ENCODE results near the gene NRSN2. TPM values are rescaled to one million over a fixed set of nuclear protein-coding genes. Genes with fewer than 3 reads are reported as not detected.

NRSN2 gene
- total and polyA plus RNA-seq, 8 donors = 31.9 to 41.5 (median 37.1) TPM

DNA sequence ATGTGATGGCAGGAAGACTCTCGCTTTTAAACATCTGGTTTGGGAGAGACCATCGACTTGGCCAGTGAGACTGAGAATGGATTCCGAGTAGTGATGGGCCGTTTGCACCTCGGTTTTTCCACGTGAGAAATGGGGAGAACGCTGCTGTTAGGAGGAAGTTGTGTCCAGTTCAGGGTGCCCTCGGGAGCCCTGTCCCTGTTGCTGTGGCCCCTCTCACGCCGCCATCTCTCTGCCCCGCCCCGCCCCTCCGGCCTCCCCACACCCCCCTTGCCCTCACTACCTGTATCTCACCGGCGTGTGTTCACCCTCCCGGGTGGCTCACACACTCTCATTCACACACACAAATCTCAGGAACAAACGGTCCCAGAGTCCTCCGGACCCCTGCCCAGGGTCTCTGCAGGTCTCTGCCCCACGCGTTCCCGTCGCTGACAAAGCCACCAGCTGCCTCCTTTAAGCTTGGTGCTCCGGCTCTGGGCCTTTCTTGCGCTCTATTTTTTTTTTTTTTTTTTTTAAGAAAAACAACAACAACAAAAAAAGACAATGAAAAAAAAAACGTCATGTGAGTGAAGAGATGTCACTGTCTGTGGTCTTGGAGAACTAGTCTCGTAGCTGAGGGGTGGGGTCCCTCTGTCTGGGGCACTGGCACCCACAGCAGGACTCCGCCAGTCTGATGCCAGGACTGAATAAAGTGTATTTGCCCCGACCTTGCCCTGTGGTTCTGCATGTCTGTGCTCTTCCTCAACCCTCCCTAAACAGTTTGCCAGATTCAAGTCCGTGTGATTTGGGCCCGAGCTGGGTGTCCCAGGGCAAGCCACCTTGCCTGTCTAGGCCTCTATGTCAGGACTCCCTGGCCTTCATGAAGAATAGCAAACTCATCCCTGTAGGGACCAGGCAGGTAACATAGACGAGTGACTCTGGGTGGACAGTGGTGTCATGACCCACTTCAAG lies 18.6 kb upstream of the NRSN2 start:
- intact Hi-C loops (cut with DNase I) = loop anchor here in 1 of 2 donors (2.0 to 10.0 kb wide), 2 partner anchors 14 to 124 kb away; no protein-coding TSS in a partner anchor
- peaks cover 18 to 48% of the 10 kb centered on the region in 2 donors for H3K4me1 ChIP-seq
- H3K4me3 ChIP-seq = peak overlapping the region; percentile 67

DNA sequence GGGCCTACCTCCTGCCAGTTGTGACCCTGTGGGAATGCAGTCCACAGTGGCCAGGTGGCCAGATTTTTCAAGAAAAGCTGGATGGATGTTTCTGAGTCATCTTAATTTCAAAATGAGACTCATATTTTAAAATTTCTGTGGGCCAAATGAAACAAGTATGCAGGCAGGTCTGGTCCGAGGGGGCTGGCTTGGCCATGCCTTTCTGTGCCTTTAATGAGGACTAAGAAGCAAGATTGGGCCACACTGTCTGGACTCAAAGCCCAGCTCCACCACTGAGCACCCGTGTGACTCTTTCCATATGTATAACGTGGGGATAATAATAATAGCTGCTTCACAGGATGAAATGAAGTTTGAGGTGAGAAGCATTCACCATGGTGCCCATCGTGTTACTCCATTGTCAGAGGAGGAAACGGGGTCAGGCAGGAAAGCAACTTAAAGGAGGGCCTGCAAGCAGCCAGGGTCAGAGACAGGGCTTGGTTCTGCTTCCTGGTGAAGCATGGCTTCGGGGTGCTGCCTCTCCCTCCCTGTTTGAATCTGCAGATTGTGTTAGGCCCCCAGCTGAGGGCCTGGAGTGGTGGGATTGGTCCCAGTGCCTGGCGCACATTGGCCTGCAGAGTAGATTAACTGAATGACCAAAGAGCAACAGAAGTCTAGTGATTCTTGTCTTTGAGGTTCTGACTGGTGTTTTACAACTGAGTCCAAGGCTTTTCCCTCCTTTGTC lies 17.8 kb upstream of the NRSN2 start:
- DNase-seq (no peak), ATAC-seq (no peak)
- TF ChIP-seq, protein P1, sequence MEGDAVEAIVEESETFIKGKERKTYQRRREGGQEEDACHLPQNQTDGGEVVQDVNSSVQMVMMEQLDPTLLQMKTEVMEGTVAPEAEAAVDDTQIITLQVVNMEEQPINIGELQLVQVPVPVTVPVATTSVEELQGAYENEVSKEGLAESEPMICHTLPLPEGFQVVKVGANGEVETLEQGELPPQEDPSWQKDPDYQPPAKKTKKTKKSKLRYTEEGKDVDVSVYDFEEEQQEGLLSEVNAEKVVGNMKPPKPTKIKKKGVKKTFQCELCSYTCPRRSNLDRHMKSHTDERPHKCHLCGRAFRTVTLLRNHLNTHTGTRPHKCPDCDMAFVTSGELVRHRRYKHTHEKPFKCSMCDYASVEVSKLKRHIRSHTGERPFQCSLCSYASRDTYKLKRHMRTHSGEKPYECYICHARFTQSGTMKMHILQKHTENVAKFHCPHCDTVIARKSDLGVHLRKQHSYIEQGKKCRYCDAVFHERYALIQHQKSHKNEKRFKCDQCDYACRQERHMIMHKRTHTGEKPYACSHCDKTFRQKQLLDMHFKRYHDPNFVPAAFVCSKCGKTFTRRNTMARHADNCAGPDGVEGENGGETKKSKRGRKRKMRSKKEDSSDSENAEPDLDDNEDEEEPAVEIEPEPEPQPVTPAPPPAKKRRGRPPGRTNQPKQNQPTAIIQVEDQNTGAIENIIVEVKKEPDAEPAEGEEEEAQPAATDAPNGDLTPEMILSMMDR (IDR thresholded peaks at IDR 0.05) = no peak
- no peak overlapping the region for H3K27ac ChIP-seq
- H3K9me3 ChIP-seq = no peaks in the 10 kb centered on the region
- intact Hi-C loops (cut with DNase I) = loop anchor here in 1 of 2 donors (2.0 to 10.0 kb wide), 2 partner anchors 14 to 124 kb away; no protein-coding TSS in a partner anchor
- no peak overlapping the region for H3K4me3 ChIP-seq
- peaks cover 12 to 42% of the 10 kb centered on the region in 2 donors for H3K4me1 ChIP-seq
- H3K36me3 ChIP-seq = no peaks in the 10 kb centered on the region
- peaks cover 0 to 20% of the 10 kb centered on the region in 2 donors for H3K27me3 ChIP-seq

More for the DNA sequence above, 18.6 kb upstream of the NRSN2 start:
- no peak for ATAC-seq
- DNase-seq = no peak
- H3K36me3 ChIP-seq = no peaks in the 10 kb centered on the region
- H3K9me3 ChIP-seq = no peaks in the 10 kb centered on the region
- H3K27ac ChIP-seq = peak overlapping the region; percentile 68 to 72
- TF ChIP-seq, protein P1 (IDR thresholded peaks at IDR 0.05) = no peak
- peaks cover 0 to 20% of the 10 kb centered on the region in 2 donors for H3K27me3 ChIP-seq

DNA sequence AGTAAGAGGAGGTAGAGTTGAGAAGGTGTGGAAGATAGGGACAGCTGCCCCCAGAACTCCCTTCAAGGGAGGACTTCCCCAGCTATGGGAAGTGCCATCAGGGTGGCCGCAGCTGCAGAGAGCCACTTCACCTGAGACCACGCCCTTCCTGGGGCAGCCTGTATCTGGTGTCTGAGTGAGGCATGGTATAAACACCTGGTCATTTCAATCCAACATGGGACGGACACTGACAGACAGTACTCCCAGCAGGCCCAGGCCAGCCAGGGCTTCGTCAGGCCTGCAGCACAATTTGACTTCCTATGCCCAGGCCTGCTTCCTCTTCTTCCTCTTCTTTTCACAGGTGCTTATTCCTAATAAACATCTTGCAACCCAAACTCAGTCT lies 17.1 kb upstream of the NRSN2 start:
- no peak overlapping the region for H3K27ac ChIP-seq
- H3K4me1 ChIP-seq = peaks cover 11 to 35% of the 10 kb centered on the region in 2 donors
- intact Hi-C loops (cut with DNase I) = loop anchor here in 1 of 2 donors (2.0 to 10.0 kb wide), 2 partner anchors 13 to 125 kb away; no protein-coding TSS in a partner anchor
- H3K9me3 ChIP-seq = no peaks in the 10 kb centered on the region
- DNase-seq = no peak
- TF ChIP-seq, protein P1 (IDR thresholded peaks at IDR 0.05) = no peak
- no peak for ATAC-seq
- no peak overlapping the region for H3K4me3 ChIP-seq
- no peaks in the 10 kb centered on the region for H3K36me3 ChIP-seq
- H3K27me3 ChIP-seq = peaks cover 0 to 20% of the 10 kb centered on the region in 2 donors

DNA sequence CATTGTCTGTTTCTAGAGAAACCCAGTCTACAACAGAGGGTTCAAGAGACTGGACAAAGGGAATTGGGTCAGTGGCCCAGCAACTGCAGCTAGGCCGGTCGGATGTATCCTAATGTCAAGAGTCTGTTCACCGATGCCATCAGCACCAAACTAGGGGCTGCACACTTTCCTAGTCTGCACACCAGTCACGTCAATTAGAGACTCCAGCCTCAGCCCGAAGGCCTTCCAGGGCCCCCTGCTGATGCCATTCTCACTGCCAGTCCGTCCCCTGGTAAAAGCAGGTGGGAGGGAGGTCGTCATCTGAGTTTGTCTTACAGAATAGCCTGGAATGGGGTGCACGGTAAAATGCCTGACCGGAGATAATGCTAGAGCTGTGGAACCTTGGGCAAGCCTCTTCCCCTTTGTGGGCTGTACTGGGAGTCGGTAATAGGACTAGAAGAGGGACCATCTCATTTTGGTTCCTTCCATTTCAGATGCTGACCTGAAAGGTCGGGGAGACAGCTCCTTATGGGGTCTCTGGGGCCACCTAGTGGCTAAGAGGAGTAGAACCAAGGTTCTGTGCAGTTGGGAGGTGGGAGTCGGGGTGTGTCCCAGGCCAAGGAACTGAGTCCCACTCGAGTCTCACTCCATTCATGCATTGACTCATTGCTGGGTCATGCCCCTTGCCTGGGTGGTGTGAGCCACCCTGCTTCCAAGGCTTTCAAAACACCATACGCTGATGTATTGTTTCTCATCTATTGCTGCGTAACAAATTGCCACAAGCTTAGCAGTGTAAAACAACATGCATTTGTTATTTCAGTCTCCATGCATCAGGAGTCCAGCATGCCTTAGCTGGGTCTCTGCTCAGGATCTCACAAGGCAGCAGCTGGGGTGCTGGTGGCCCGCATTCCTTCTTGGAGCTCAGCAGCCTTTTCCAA lies 16.4 kb upstream of the NRSN2 start:
- Histone ChIP-seq H3K4me3 (no peak overlapping the region), H3K27ac (no peak overlapping the region)
- peak; percentile 33 for ATAC-seq

More for the DNA sequence above, 16.4 kb upstream of the NRSN2 start:
- intact Hi-C loops (cut with DNase I) = no loop called here
- H3K9me3 ChIP-seq = no peaks in the 10 kb centered on the region
- peaks cover 11 to 32% of the 10 kb centered on the region in 2 donors for H3K4me1 ChIP-seq
- DNase-seq = peak in 1 of 4 donors; percentile 75
- peaks cover 0 to 20% of the 10 kb centered on the region in 2 donors for H3K27me3 ChIP-seq
- H3K36me3 ChIP-seq = no peaks in the 10 kb centered on the region
- TF ChIP-seq, protein P1 (IDR thresholded peaks at IDR 0.05) = peak; percentile 82 to 84

All from left lung (tissue), 10 donors.